Body of pancreas (tissue), 4 donors: ENCODE data around the gene ACAD10.

Experiments
- CTCF ChIP-seq, 7 experiments: fragments of 450-650 bp in 4 of 7; fragments of 200-600 bp in 3 of 7; sonication (generic) in 3 of 7; IDR thresholded peaks; one replicate each; pipeline ENCODE4 v1.5.1; 2016 to 2019; ENCODE audit warnings: antibody characterized with exemption in 7 of 7
- POLR2A ChIP-seq, 3 donors: fragments of 450-650 bp; IDR thresholded peaks; one replicate each; pipeline ENCODE4 v1.6.1; 2016; ENCODE audit warnings: antibody characterized with exemption in 3 of 3, mild to moderate bottlenecking in 2 of 3

DNA sequence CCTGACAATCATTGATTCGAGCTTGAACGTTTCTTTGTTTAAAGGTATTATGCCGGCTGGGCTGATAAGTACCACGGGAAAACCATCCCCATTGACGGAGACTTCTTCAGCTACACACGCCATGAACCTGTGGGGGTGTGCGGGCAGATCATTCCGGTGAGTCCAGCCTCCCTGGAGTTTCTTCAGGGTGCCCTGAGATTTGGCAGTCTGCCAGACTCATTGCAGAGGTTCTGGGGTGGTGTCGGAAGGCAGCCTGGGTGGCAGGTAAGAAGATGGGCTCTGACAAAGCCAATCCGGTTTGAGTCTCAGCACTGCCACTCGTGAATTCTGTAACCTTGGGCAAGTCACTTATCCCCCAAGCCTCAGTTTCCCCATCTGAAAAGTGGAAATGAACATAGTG is 103.9 kb downstream of the ACAD10 start:
- TF ChIP-seq POLR2A (IDR thresholded peaks at IDR 0.05) (no peak), CTCF (IDR thresholded peaks at IDR 0.05) (no peak)
